GM18505 (cell line): Measurements from ENCODE around the gene DAB1.

ENCODE experiments used
- ATAC-seq: cut with Tn5 transposase; IDR thresholded peaks from one replicate; pipeline ENCODE4 v1.9.1; 2021; ENCODE audit not compliant: unreplicated experiment
- POLR2A ChIP-seq: IDR thresholded peaks from 4 replicates; pipeline ENCODE4 v1.6.1; 2011; ENCODE audit warnings: borderline replicate concordance; ENCODE audit not compliant: insufficient read depth, insufficient read length; ENCODE audit errors: extremely low read depth

The DAB1 gene

DNA sequence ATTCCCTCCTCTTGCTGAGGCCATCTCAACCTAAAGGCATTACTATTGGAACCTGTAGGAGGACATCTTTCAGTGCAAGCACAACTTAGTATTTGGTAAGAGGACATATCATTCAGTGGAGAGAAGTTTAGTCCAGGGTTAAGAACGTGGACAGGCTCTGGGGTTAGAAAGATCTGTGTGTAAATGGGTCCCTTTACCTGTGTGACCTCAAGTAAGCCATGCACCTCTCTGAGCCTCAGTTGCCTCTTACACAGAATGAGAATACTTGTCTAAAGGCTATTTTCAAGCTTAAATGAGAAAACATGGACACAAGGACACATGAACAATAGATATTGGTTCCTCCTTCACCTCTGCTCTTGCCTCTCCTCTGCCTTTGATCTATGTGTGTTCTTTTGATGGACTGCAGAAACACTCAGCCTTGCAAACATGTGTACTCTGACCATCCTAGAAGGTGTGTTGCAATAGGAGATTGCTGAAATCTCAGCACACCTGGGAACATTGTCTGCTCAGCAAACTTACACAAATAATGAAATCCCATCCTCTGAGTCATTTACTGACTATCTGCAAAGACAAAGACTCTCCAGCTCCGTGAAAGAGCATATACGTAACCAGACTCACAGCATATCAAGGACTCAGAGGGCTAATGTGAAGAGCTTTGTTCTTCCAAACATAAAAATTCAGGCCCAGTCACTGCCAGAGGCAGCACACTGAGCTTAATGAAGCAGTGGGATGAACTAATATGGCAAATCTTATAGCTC lies 143.8 kb downstream of the DAB1 start:
- TF ChIP-seq POLR2A, result no peak

DNA sequence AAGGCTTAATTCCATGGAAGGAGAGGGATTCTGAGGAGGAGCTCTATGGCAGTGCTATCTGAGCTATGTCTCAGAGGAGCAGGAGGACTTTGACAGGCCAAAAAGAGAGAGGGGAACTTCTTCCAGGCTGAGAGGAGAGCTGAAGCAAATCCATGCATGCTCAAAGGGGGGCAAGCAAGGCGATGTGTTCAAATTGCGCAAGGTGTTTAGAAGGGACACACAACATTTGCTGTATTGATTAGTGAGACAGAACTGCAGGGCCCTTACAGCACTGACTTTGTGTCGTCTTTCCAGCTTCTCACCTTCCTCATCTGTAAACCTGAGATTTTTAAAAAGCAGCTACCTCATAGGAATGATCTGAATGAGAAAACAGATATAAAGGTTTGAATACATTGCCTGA lies 145.3 kb downstream of the DAB1 start:
- ATAC-seq, result no peak
- no peak for TF ChIP-seq POLR2A

More for the DNA sequence above, 143.8 kb downstream of the DAB1 start:
- ATAC-seq, result no peak

DNA sequence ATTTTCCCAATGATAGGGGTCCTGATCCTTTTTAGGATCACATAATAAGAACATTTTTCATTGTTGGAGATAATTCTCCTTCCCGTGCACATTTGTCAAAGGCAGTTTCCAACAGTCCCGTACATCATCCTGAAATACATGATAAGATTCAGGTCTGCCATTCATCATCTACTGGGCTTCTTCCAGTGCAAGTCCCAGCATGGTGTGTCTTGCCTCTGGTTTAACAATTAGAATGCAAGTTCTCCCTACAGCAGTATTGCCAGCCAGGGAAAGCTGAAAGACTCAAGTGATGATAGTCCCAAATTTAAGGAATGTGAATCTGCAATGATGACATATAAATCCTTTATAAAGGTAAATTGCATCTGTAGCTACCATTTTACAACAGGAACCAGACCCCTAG lies 146.2 kb downstream of the DAB1 start:
- ATAC-seq, result no peak
- TF ChIP-seq POLR2A, result no peak

DNA sequence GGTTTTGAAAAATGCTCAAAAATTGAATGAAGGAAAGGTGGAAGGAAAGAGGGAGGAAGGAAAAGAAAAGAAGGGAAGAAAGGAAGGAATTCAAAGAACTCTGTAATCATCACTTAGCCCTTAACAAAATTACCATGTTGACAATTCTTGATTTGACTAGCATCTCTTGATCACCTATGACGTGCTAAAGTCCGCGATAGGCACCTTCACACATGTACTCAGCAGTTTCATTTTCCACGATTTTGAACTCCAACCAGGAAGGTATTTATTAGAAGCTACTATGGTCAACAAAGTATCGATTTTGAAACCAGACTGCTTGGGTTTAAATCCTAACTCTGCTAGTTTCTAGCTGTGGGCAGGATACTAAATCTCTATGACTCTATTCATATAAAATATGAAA lies 146.9 kb downstream of the DAB1 start:
- ATAC-seq, result no peak
- TF ChIP-seq POLR2A, result no peak

DNA sequence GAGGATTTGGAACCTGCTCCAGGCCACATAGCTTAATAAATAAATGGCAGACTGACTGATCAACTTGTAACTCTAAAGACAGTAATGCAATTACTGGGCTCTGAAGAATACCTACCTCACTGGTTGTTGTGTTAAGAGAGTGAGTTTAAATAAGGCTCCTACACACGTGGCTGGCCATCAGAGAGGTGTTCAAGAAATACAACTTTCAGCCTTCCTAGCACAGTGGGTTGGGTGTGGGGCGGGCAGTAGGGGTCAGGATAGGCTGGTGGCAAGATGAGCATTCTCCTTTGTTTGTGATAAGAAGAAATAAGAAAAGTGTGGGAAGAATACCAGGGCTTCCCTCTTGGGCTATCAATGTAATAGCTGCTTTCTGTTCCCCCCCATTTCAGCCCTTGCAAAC lies 151.3 kb downstream of the DAB1 start:
- ATAC-seq, result no peak
- no peak for TF ChIP-seq POLR2A

DNA sequence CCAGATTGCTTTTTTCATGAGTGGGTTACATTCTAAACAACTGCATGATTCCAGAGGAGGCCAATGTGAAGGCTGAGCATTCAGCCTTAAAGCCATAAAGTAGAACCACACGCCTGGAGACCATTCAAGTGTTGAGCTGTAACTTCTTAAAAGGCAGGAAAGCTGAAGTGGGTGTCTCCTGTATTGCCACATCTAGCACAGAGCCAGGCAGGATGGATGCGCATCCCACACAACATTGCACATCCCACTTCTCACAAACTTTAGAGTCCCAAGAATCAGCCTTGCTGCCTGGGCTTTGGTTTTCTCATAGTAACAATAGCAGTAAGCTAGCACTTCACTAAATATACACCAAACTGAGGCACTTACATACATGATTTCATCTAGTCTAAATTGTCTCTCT lies 151.7 kb downstream of the DAB1 start:
- no peak for ATAC-seq

DNA sequence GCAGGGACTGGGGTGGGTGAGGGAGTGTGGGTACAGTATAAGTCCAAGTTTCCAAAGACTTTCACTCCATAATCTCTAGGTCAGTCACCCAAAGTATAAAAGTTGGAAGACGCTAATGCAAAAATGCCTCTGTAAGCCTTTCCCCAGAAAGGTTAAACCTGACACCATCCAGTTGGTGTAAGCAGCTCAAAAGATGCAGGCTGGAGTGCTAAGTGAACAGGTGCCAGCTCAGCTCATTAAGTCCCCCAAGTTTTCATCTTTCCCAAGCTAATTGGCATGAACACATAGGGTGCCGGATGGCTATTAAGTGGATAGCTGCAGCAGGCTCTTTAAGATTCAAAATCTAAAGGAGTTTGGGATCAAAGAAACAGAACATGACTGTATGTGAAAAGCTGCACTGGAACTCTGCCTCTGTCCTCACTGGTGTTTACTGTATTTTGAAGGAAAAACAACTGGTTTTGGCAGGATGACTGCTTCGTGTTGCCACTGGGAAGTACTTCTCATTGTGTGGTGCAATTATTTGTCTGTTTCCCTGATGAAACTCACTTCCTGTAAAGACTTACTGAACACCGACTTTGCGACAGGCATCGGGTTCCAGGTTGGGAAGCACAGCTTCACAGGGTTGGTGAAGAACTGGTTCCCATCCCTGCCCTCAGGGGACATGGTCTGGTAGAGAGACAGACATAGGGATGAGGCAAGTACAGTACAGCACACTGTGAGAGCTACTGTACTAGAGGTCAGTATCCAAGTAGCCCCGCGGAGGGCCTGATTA lies 152.7 kb downstream of the DAB1 start:
- TF ChIP-seq POLR2A, result no peak
- no peak for ATAC-seq

More for the DNA sequence above, 151.7 kb downstream of the DAB1 start:
- no peak for TF ChIP-seq POLR2A

DNA sequence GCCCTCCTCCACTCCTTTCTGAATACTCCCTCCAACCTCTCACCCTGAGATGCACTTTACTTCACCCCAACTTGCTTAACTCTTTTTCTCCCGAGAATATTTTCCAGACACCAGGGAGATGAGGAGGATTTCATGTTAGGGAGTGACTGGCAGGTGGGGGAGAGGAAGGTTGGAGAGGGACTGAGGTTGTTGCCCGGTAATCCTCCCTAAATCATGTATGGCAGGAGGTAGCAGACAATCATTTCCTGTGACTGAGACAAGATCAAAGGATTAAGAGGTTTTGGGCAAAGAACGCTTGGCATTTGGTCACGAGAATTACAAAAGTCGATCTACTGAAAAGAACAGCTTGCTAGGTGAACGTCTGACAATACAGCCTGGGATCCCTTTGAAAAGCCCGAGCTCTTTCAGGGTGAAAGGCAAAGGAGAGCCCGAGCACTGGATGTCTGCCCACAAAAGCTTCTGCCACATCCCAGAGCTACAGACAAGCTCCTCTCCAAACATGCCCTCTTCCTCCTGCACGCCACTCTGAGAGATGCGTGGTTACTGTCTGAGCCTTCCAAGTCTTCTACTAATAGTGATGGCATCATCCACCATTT lies 154.1 kb downstream of the DAB1 start:
- no peak for TF ChIP-seq POLR2A
- ATAC-seq, result no peak

DNA sequence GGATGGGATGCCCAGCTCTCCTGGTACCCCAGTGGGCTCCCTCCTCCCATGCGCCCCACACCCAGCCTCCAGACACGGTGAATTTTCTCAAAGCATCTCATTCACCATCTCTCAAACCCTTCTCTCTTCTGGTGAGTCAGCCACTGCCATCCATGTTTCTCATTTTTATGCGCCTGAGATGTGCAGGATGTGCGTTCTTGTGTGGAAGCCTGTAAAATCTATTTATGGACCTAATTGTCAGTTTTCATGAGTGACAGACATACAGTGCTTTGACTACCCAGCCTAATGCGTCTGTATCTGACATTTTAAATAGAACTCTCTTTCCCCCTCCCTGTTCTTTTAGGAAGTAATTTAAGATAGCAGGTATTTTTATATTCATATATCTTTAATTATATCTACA lies 158.8 kb downstream of the DAB1 start:
- TF ChIP-seq POLR2A, result no peak
- no peak for ATAC-seq

DNA sequence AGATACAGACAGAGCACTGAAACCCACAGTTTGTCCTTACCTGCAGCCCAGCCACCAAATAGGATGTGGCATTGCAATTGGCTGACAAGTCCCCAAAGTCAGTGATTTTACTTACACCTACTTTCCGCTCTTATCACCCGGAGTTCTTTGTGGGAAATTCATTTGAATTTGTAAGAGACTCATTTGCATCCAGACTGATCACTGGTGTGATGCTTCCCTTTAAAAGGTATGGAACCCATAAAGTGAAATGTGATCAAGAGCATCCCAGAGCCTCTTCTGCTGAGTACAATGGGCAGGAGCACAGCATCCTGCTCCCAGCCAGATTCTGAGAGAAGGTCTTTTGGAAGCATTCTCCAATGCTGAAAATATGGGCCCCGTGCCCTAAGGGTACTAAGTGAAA lies 161.4 kb downstream of the DAB1 start:
- no peak for TF ChIP-seq POLR2A
- no peak for ATAC-seq

DNA sequence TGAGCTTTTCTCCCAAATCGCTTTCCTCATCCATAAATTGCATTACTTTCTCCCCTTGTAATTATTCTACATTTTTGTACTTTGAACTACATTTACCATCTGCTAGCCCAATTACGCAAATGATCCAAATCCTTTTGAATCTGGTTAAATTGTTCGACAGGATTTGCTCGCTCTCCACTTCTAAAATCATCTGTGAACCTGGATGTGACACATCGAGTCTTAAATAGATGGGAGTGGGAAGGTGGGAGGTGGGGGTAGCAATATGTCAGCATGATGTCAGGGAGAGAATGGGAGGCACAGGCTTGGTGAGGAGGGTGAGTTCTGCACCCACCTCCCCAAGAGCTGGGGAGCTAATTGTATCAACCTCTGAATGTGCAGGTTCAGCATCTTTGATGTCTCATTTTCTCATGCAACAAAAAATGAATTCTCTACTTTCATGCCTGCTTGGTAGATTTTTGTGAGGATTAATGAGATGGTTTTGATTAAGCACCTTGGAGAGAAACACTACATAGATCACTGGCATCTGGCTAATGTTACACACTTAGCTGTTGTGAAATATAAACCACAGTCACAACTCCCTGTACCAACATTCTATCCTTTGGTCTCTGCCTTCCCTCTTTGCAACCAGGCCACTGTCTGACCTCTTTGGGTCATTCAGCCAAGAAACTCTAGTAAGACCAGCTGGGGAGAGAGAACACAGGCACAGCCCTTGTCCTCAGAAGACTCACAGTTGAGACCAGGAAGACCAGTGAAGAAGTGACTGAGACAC lies 165.1 kb downstream of the DAB1 start:
- TF ChIP-seq POLR2A, result no peak
- ATAC-seq, result no peak

DNA sequence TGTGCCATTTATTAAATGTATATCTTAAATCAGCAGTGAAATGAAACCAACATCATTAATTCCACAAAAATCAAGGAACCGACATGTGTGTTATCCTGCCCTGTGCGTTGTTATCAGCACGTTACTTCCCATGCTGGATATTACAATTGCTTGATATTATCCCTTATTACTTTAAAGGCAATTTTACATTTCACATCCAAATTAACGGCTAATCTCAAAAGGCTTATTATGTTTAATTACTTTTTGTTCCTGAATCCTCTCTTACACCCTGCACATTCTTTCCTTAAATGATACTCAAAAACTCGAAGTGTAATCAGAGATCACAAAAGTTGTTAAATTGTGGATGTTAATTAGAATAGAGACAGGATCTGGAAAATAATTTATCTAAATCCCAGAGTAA lies 167.9 kb downstream of the DAB1 start:
- no peak for ATAC-seq
- no peak for TF ChIP-seq POLR2A

DNA sequence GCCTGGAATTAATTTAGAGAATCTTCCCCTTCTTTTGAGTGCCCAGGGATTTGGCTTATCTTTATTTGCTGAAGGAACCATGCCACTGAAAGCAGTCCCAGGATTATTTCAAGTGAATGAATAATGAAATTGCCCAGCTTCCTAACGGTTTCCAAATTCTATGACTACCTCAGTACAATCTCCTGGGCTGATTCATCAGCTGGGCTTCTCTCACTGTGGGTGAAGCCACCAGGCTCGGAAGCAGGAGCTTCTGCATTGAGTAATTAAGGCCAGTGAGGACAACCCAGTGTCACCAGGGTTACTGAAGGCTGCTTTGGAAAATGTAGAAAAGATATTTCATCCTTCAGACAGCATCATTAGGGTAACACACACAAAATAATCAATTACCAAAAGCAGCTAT lies 169.8 kb downstream of the DAB1 start:
- TF ChIP-seq POLR2A, result no peak

More for the DNA sequence above, 169.8 kb downstream of the DAB1 start:
- ATAC-seq, result no peak
